Smooth muscle cell of the brain vasculature (primary cell): ENCODE results near the gene KCNMB1.
"Not testable (repeated sequence)": the region's sequence is repeated elsewhere in the genome, so short reads cannot be mapped to it uniquely, and the experiment has no call there.

Experiments
- DNase-seq: peaks from one replicate; pipeline ENCODE4 v3.0.0-alpha.2; 2012; ENCODE audit warnings: low read depth, low spot score

KCNMB1 gene

GRCh38 chr5:170377027-170377426, 12.1 kb downstream of the KCNMB1 start:
- no peak for DNase-seq

GRCh38 chr5:170376526-170376925, 12.6 kb downstream of the KCNMB1 start:
- DNase-seq, result not testable (repeated sequence)

DNA sequence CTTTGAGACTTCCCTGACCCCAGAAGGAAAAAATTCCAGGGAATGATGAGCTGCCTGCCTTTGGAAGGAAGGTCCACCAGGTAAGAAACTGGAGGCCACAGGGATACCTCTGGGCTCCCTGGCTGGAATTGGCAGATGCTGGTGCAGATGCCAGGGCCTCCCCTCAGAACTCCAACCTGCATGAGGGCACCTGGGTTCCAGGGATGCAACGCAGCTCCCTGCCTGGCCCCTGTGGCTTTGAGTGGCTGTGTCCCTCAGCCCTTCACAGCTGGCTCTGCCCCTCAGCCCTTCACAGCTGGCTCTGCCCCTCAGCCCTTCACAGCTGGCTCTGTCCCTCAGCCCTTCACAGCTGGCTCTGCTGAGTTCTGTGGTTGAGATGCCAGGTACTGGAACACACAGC, 13.9 kb downstream of the KCNMB1 start:
- DNase-seq, result no peak

DNA sequence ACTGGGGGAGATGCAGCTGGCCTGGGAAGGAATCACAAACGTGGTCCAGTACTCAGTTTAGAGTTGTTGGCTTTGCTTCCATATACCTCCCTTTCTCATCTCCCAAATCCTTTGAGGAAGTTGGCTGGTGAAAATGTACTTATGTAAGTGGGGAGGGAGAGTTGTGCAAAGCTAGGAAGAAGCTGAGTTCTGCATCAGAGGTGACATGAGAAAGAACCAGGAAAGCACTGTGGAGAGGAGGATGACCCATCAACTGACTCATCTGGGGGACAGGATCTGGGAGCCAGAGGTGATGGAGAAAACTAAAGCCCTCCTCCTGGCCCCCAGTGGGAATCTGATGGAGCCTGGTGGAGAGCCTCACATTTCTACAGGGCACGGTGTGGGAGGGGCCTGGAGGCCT, 16.2 kb downstream of the KCNMB1 start:
- DNase-seq, result no peak

GRCh38 chr5:170368586-170368985, 20.6 kb downstream of the KCNMB1 start:
- no peak for DNase-seq

DNA sequence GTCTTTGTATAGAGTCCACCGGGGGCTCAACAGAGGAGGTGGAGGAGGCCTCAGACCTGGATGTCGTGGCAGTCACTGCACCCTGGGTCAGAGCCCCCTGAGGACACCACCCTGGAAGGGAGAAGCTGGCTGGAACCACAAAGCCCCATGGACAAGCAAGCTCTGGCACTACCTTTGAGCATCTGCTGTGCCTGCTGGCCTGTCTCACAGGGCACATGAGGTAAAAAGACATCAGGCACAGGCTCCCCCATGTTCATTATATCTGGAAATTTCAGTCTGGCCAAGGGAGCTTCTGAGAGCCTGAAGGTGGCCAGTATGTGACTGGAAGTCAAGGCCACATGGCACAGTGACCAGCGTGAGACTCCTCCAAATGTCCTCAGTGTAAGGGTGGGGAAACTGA, 22.9 kb downstream of the KCNMB1 start:
- DNase-seq, result no peak

DNA sequence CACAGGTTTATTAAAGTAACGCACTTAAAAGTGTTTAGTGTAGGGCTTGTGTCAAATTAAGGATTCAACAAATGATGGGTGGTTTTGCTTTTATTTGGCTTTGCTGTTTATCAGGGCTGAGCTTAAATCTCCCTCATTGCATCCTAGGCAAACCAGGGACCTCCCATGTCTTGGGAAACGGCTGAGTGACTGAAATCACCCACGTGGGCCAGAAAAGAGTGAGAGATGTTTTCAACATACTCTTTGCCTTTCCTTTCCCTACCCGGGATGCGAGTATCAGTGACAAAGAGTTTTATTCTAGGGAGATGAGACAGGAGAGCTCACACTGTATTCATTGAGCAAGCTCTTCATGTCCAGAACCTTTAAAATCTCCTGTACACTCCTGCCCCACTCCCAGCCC, 23.3 kb downstream of the KCNMB1 start:
- no peak for DNase-seq

GRCh38 chr5:170365011-170365410, 24.2 kb downstream of the KCNMB1 start:
- no peak for DNase-seq

- DNase-seq, result no peak
Measured at GRCh38 chr5:170363671-170364070, 25.5 kb downstream of the KCNMB1 start.

DNA sequence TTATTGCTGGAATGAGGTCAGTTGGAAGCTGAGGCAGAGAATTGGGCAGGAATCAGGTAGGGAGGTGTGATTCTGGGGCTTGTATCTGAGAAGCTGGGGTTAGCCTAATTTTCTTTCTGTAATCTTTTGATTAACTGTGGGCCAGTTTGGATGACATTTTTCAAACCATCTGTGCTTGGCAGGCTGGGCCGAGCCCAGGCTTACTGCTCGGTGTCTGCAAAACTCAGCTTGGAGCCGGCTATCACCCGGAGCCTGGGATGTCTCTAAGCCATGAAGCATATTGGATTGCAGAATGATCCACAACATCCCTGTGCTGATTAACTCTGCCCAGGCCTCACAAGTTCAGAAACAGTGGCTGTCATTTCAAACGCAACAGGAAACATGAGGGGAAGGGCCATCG, 26.5 kb downstream of the KCNMB1 start:
- DNase-seq, result no peak

GRCh38 chr5:170362102-170362501, 27.1 kb downstream of the KCNMB1 start:
- DNase-seq, result no peak

DNA sequence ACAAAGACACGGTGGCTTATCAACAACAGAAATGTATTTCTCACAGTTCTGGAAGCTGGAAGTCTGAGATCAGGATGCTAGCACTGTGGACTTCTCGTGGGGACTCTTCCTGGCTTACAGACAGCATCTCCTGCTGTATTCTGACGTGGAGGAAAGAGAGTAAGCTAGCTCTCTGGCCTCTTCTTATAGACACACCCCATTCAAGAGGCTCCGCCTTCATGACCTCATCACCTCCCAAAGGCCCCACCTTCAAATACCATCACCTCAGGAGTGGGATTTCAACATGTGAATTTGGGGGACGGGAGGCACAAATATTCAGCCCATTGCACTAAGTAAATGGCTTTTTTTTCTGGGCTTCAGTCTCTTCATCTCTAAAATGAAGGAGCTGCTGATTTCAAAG, 27.6 kb downstream of the KCNMB1 start:
- no peak for DNase-seq

GRCh38 chr5:170361116-170361515, 28.1 kb downstream of the KCNMB1 start:
- DNase-seq, result no peak

DNA sequence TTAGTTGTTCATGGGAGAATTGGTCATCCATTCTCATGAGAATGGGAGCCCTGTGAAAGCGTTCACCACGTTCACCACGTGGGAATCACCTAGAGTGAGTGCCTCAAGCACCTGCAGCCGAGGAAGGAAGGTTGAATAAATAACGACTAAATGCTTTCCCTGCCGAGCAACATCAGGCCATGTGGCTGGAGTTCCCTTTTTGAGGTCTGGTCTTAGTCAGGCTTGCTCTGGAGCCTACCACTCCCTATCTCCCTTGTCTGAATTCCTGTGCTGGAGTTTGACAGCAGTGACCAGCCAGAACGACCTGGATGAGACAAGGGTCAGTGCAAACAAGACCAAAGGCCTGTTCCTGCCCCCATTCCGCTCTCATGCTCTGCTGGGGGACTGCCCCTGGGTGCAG, 28.5 kb downstream of the KCNMB1 start:
- no peak for DNase-seq

DNA sequence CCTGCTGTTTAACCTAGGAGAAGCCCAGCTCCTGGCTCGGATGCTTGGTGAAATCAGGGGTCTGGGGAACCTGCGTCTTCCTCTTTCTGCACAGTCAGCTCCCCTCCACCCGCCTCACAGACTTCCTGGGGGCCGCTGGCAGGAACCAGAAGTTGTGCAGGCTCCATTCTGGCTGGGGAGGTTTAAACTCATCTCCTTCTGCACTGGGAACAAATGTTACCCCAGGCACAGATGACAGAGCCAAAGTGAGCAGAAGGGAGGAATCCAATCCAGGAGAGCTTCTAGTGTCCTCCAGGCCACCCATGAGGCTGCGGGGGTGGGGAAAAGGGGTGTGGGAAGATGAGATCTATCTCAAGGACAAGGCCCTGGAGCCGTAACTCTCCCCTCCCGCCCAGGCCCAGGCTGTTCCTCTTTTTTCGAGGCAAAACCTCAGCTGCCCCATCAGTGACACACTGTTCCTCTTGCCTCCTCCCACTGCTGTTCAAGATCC, 31.2 kb downstream of the KCNMB1 start:
- no peak for DNase-seq

- DNase-seq, result no peak
Measured at GRCh38 chr5:170355601-170356098, 33.5 kb downstream of the KCNMB1 start.

- no peak for DNase-seq
Measured at GRCh38 chr5:170353961-170354360, 35.2 kb downstream of the KCNMB1 start.

DNA sequence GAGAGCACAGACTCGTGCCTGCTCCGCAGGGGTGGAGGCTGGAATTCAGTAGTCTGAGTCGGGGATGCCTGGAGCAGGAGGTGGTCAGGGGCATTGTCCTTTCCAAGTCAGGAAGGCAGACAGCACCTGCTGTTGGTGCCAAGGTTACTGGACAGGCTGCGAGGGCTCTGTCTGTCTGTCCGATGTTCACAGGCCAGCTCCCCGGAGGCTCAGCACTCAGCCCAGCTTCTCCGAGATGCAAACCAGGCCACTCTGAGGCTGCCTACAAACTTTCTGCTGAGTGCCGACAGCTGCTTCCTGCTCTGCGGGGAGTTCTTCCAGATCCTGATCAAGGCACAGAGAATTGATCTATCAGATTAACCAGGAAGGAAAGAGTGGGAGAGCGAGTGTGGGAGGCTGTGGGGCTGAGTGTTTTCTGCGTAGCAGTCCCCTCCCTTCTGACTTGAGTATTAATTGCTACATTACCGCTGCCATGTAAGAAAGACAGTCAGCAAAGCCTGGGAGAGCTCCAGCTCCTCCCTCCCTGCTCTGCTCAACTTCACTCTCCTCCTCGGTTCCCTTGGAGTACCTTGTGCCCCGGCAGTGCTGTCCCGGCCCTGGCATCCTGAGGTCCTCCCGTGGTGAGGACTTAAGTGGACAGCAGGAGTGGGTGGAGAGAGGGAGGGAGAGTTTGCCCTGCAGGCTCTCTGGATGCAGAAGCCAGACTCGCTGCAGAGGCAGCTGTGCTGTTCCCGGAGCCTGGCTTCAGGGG, 36.0 kb downstream of the KCNMB1 start:
- DNase-seq, result no peak

- no peak for DNase-seq
Measured at GRCh38 chr5:170348137-170348633, 41.0 kb downstream of the KCNMB1 start.

GRCh38 chr5:170347022-170347567, 42.1 kb downstream of the KCNMB1 start:
- no peak for DNase-seq

DNA sequence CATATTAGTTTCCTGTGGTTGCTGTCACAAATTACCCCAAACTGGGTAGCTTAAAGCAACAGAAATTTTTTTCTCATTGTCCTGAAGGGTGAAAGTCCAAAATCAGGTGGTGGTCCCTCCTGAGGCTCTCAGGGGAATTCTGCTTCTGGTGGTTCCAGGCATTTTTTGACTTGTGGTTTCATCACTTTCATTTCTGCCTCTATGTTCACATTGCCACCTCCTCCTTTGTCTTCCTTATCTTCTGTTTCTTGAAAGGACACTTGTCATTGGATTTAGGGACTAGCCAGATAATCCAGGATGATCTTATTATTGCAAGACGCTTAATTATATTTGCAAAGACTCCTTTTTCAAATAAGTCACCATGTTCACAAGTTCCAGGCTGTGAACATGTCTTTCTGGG, 43.2 kb downstream of the KCNMB1 start:
- no peak for DNase-seq

GRCh38 chr5:170343177-170343576, 46.0 kb downstream of the KCNMB1 start:
- no peak for DNase-seq

DNA sequence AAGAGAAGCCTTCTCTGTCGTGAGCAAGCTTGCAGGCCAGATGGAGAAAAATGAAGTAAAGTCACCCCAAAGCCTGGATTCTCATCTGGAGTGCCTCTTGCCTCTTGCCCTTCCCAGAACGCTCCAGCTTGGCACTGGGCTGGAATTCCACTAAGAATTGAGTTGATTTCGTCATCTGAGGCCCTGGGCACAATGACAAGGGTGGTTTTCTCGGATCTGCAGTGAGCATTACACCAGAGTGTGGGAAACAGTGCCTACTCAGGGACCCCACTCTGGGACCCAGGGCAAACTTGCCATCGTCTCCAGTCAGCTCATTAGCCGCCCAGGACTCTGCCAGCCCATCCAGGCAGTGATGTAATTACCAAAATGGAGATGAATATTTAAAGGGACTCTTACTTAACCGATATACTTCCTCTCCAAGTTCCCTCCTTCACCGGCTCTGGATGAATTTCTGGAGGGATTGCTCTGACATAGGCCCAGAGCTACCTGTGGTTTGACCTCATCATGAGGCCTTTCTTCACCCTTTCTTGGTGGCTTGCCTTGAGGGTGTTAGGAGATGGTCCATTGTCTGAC, 46.9 kb downstream of the KCNMB1 start:
- DNase-seq, result no peak
